ENCODE measurements around the gene DHX29.
"Not testable (repeated sequence)": the region's sequence is repeated elsewhere in the genome, so short reads cannot be mapped to it uniquely, and the experiment has no call there.

The DHX29 gene

GRCh38 chr5:55327281-55327680 is 19.8 kb upstream of the DHX29 start:
- DNase-seq (ENCODE audit: extremely low read depth, low read depth): no peak

GRCh38 chr5:55325621-55326020 is 18.1 kb upstream of the DHX29 start:
- no peak for DNase-seq (ENCODE audit: extremely low read depth, low read depth)
- no peak for TF ChIP-seq CTCF (IDR thresholded peaks at IDR 0.05; ENCODE audit: low read depth, low read length)

More at GRCh38 chr5:55327281-55327680, 19.8 kb upstream of the DHX29 start:
- TF ChIP-seq CTCF (IDR thresholded peaks at IDR 0.05; ENCODE audit: low read depth, low read length): no peak

GRCh38 chr5:55324815-55325418 is 17.4 kb upstream of the DHX29 start:
- DNase-seq (ENCODE audit: extremely low read depth, low read depth): no peak
- TF ChIP-seq CTCF (IDR thresholded peaks at IDR 0.05; ENCODE audit: low read depth, low read length): peak; percentile 66

- TF ChIP-seq CTCF (IDR thresholded peaks at IDR 0.05; ENCODE audit: low read depth, low read length): no peak
- no peak for DNase-seq (ENCODE audit: extremely low read depth, low read depth)
Observed at GRCh38 chr5:55324006-55324405, 16.5 kb upstream of the DHX29 start.

- TF ChIP-seq CTCF (IDR thresholded peaks at IDR 0.05; ENCODE audit: low read depth, low read length): no peak
- no peak for DNase-seq (ENCODE audit: extremely low read depth, low read depth)
Observed at GRCh38 chr5:55320571-55320970, 13.1 kb upstream of the DHX29 start.

GRCh38 chr5:55319491-55319890 is 12.0 kb upstream of the DHX29 start:
- TF ChIP-seq CTCF (IDR thresholded peaks at IDR 0.05; ENCODE audit: low read depth, low read length): no peak
- DNase-seq (ENCODE audit: extremely low read depth, low read depth): no peak

- DNase-seq (ENCODE audit: extremely low read depth, low read depth): not testable (repeated sequence)
Observed at GRCh38 chr5:55318237-55318636, 10.7 kb upstream of the DHX29 start.

GRCh38 chr5:55316837-55317236 is 9.3 kb upstream of the DHX29 start:
- no peak for TF ChIP-seq CTCF (IDR thresholded peaks at IDR 0.05; ENCODE audit: low read depth, low read length)
- DNase-seq (ENCODE audit: extremely low read depth, low read depth): no peak
